HCT116 (cell line): ENCODE measurements around the gene CADPS. TPM values are rescaled to one million over a fixed set of nuclear protein-coding genes. Genes with fewer than 3 reads are reported as not detected.

Source experiments
- ATAC-seq: fragments of 200-7000 bp; cut with Tn5 transposase; 2 replicates; pipeline ENCODE4 v1.9.1; 2020; ENCODE audit warnings: mild to moderate bottlenecking, moderate library complexity
- BruUV-seq: library from RNA; stranded (reverse); fragments of 400-500 nt; replicated peaks from 2 replicates; lab custom pipeline; 2021; lab: Mats Ljungman, UMichigan
- CTCF ChIA-PET: fragments of 300-600 bp; sonication (Branson Sonifier 250); formaldehyde crosslinking; loops from one replicate; lab custom pipeline; 2021; ENCODE audit warnings: antibody characterized with exemption; lab: Charles Lee
- POLR2A ChIA-PET: fragments of 300-600, 350-600 bp; sonication (Branson Sonifier 250); formaldehyde crosslinking; loops from one replicate; lab custom pipeline; 2021; ENCODE audit warnings: antibody characterized with exemption; lab: Charles Lee
- RAD21 ChIA-PET, 2 experiments: fragments of 300-600 bp; sonication (Branson Sonifier 250); formaldehyde crosslinking; loops; one replicate each; lab custom pipeline; 2023; ENCODE audit warnings: low total read pairs in 2 of 2; ENCODE audit not compliant: uncharacterized antibody in 2 of 2, unreplicated experiment in 2 of 2, low non-redundant PET in 1 of 2; lab: Charles Lee
- DNase-seq: peaks from one replicate; pipeline ENCODE4 v3.0.0-alpha.2; 2010; ENCODE audit warnings: low read depth, low spot score
- H2AFZ ChIP-seq: fragments of 200-600 bp; shearing (Covaris generic), sonication (generic); 2 replicates; pipeline ENCODE4 v1.6.1; 2017; ENCODE audit warnings: low read depth, mixed run types, mixed read lengths, antibody characterized with exemption, low read length; ENCODE audit not compliant: poor library complexity, severe bottlenecking
- H3K27ac ChIP-seq: 2 replicates; pipeline ENCODE4 v1.5.1; 2012; ENCODE audit warnings: low read depth, low read length
- H3K27me3 ChIP-seq: fragments of 200-600 bp; sonication (generic); 2 replicates; pipeline ENCODE4 v1.6.1; 2016; ENCODE audit warnings: mixed run types, low read length, mixed read lengths; ENCODE audit not compliant: insufficient read depth
- H3K36me3 ChIP-seq, 2 experiments: fragments of 200-500 bp in 1 of 2; fragments of 200-600 bp in 1 of 2; sonication (Bioruptor generic) in 1 of 2; sonication (generic) in 1 of 2; 2 replicates each; pipeline versions ENCODE4 v1.5.1 to v1.6.1; 2014 to 2016; ENCODE audit warnings: low read length in 2 of 2, inconsistent platforms in 1 of 2, mixed read lengths in 1 of 2, mixed run types in 1 of 2; ENCODE audit not compliant: insufficient read depth in 2 of 2, control insufficient read depth in 1 of 2
- H3K4me1 ChIP-seq, 2 experiments: fragments of 200-600 bp in 1 of 2; sonication (generic) in 1 of 2; 2 replicates each; pipeline versions ENCODE4 v1.5.1 to v1.6.1; 2012 to 2017; ENCODE audit warnings: low read length in 2 of 2, inconsistent platforms in 1 of 2, mild to moderate bottlenecking in 1 of 2, mixed read lengths in 1 of 2, mixed run types in 1 of 2, moderate library complexity in 1 of 2; ENCODE audit not compliant: insufficient read depth in 2 of 2, control insufficient read depth in 1 of 2
- H3K4me2 ChIP-seq: fragments of 200-600 bp; sonication (generic); 2 replicates; pipeline ENCODE4 v1.6.1; 2017; ENCODE audit warnings: mixed run types, low read length, mixed read lengths
- H3K4me3 ChIP-seq, 2 experiments: fragments of 200-600 bp in 1 of 2; sonication (generic) in 1 of 2; replicated peaks in 1 of 2; 2 replicates each; pipeline ENCODE4 v1.5.1; 2011 to 2016; ENCODE audit warnings: low read length in 2 of 2, control low read depth in 1 of 2, low read depth in 1 of 2, mild to moderate bottlenecking in 1 of 2, mixed read lengths in 1 of 2, mixed run types in 1 of 2
- H3K79me2 ChIP-seq: fragments of 200-600 bp; sonication (generic); 2 replicates; pipeline ENCODE4 v1.6.1; 2017; ENCODE audit warnings: mild to moderate bottlenecking, mixed run types, low read length, moderate library complexity, mixed read lengths; ENCODE audit not compliant: insufficient read depth
- H3K9ac ChIP-seq: fragments of 200-600 bp; sonication (generic); 2 replicates; pipeline ENCODE4 v1.6.1; 2016; ENCODE audit warnings: low read length, mixed read lengths
- H3K9me2 ChIP-seq: fragments of 200-600 bp; sonication (generic), shearing (Covaris generic); 2 replicates; pipeline ENCODE4 v1.6.1; 2017; ENCODE audit warnings: mixed run types, mild to moderate bottlenecking, moderate library complexity; ENCODE audit not compliant: insufficient read depth
- H3K9me3 ChIP-seq, 2 experiments: fragments of 200-500 bp in 1 of 2; fragments of 200-600 bp in 1 of 2; sonication (Bioruptor generic) in 1 of 2; sonication (generic) in 1 of 2; 2 replicates each; pipeline ENCODE4 v1.6.1; 2014 to 2017; ENCODE audit warnings: low read length in 2 of 2, mixed read lengths in 2 of 2, inconsistent platforms in 1 of 2, low read depth in 1 of 2, mild to moderate bottlenecking in 1 of 2, mixed run types in 1 of 2, moderate library complexity in 1 of 2; ENCODE audit not compliant: control insufficient read depth in 1 of 2, insufficient read depth in 1 of 2
- H4K20me1 ChIP-seq: fragments of 200-600 bp; sonication (generic), shearing (Covaris generic); 2 replicates; pipeline ENCODE4 v1.6.1; 2017; ENCODE audit warnings: mixed run types, mild to moderate bottlenecking, moderate library complexity; ENCODE audit not compliant: insufficient read depth
- CBX3 ChIP-seq: IDR thresholded peaks from 2 replicates; pipeline ENCODE4 v1.6.1; 2012; ENCODE audit warnings: low read depth
- CEBPB ChIP-seq: IDR thresholded peaks from 2 replicates; pipeline ENCODE4 v1.6.1; 2012; ENCODE audit warnings: low read depth
- EGR1 ChIP-seq: IDR thresholded peaks from 2 replicates; pipeline ENCODE4 v1.6.1; 2012; ENCODE audit warnings: low read depth
- EZH2phosphoT487 ChIP-seq: fragments of 200-600 bp; IDR thresholded peaks from 2 replicates; pipeline ENCODE4 v1.6.1; 2018; ENCODE audit warnings: antibody characterized with exemption, borderline replicate concordance
- FOSL1 ChIP-seq: IDR thresholded peaks from 2 replicates; pipeline ENCODE4 v1.6.1; 2012; ENCODE audit warnings: low read depth
- POLR2A ChIP-seq: IDR thresholded peaks from 2 replicates; pipeline ENCODE4 v1.7.0; 2011; ENCODE audit warnings: borderline replicate concordance; ENCODE audit not compliant: insufficient read depth, insufficient read length; ENCODE audit errors: extremely low read depth
- RAD21 ChIP-seq: IDR thresholded peaks from 2 replicates; pipeline ENCODE4 v1.6.1; 2012; ENCODE audit warnings: low read depth, mild to moderate bottlenecking
- SIN3A ChIP-seq: IDR thresholded peaks from 2 replicates; pipeline ENCODE4 v1.6.1; 2012; ENCODE audit warnings: low read depth
- YY1 ChIP-seq: IDR thresholded peaks from 2 replicates; pipeline ENCODE4 v1.6.1; 2011; ENCODE audit warnings: low read length, low read depth, moderate library complexity, mild to moderate bottlenecking; ENCODE audit not compliant: insufficient replicate concordance; ENCODE audit errors: extremely low read depth
- ZFX ChIP-seq: fragments of 450-650 bp; IDR thresholded peaks from 2 replicates; pipeline ENCODE4 v1.6.1; 2017
- ZNF274 ChIP-seq: fragments of 200-500 bp; sonication (Bioruptor generic); IDR thresholded peaks from 2 replicates; pipeline ENCODE4 v1.6.1; 2014; ENCODE audit warnings: mild to moderate bottlenecking, low read depth, low read length, inconsistent platforms
- intact Hi-C: fragments of 100-400 bp; cut with micrococcal nuclease; formaldehyde crosslinking; loops from 2 replicates; pipeline ENCODE4 v1.10.0; 2022
- total RNA-seq: library from RNA; stranded (reverse); gene quantifications from one replicate; pipeline ENCODE4 v1.2.1, GENCODE V29; 2021; ENCODE audit not compliant: unreplicated experiment

CADPS gene
- total RNA-seq, 1 experiment from 2014 or later = not detected

DNA sequence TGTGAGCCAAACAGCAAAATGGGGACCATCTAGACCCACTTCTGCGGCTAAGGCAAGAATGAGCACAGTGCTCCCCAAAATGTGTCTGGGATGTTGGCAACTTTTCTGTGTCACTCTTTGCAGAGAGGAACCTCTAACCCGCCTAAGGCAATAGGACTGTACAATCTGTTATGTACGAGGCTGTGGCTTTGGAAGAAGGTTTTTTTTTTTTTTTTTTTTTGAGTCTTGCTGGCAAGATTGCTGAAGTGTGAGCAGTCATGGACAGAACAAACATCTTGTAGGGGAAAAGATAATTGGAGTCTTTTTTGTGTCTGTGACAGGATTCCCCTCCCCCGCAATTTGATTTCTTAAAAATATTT lies 509.1 kb downstream of the CADPS start:
- peaks cover 14% of the 10 kb centered on the region for H3K27me3 ChIP-seq
- no peak overlapping the region for H3K4me2 ChIP-seq
- POLR2A ChIA-PET = no interaction called here
- no peaks in the 10 kb centered on the region for H3K9me2 ChIP-seq
- no peak for ATAC-seq
- H3K9me3 ChIP-seq = no peaks in the 10 kb centered on the region
- CTCF ChIA-PET = no interaction called here
- H3K9ac ChIP-seq = no peak overlapping the region
- no peak overlapping the region for H2AFZ ChIP-seq
- no peaks in the 10 kb centered on the region for H3K79me2 ChIP-seq
- BruUV-seq = no TSS peak
- intact Hi-C loops = no loop called here
- RAD21 ChIA-PET = no interaction called here
- no peak for DNase-seq
- H3K27ac ChIP-seq = no peak overlapping the region
- no peaks in the 10 kb centered on the region for H3K36me3 ChIP-seq
- H3K4me1 ChIP-seq = no peaks in the 10 kb centered on the region
- no peaks in the 10 kb centered on the region for H4K20me1 ChIP-seq
- TF ChIP-seq ZNF274 (no peak), SIN3A (no peak), YY1 (no peak), EZH2phosphoT487 (no peak), CEBPB (no peak)
- H3K4me3 ChIP-seq = no peak overlapping the region

DNA sequence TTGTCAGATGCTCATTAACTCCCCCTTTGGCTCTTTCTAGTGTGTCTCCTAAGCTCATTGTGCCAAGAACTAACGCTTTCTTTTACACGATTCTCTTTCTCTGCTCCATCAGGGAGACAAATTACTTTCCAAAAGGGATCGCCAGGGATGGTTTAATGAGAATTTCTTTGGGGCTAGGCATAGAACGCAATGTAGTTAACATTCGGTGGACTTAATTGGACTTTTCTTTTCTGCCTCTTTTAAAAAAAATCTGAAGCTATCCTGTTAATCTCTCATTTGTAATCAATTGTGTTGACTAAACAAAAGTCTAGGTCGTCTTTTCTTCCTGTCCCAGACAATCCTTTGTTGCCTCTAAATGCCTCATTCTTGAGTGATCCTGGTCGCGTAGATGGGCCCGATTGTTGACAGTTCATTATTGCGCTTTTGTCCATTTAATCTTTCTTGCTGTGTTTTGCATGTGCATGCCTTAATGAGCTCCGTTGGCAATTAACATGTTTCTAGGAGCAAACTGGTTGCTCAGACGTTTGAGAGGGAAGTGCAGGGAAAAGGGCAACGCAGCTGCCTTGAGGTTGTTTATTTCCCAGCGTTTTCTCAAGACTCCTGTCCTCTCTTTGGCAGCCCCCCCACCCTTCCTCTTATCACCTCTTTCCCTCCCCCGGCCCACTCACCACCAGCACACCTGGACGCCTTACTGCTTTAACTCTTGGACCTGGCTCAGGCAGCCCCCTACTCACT lies 509.7 kb downstream of the CADPS start:
- ATAC-seq = no peak
- ChIA-PET CTCF (no interaction called here), RAD21 (no interaction called here), POLR2A (no interaction called here)
- TF ChIP-seq ZFX (no peak), SIN3A (no peak), FOSL1 (no peak), ZNF274 (no peak), POLR2A (no peak), EGR1 (no peak), RAD21 (no peak), CBX3 (no peak)
- intact Hi-C loops = no loop called here
- Histone ChIP-seq H3K79me2 (no peaks in the 10 kb centered on the region), H4K20me1 (no peaks in the 10 kb centered on the region), H3K9me2 (no peaks in the 10 kb centered on the region), H3K9ac (no peak overlapping the region), H3K9me3 (no peaks in the 10 kb centered on the region), H3K36me3 (no peaks in the 10 kb centered on the region), H2AFZ (no peak overlapping the region), H3K4me1 (no peaks in the 10 kb centered on the region), H3K27me3 (peaks cover 14% of the 10 kb centered on the region), H3K4me2 (no peak overlapping the region), H3K27ac (no peak overlapping the region), H3K4me3 (no peak overlapping the region)
- DNase-seq = no peak
- BruUV-seq = no TSS peak
